Urothelium cell line (cell line): ENCODE data around the gene PDCL2.
"Not testable (repeated sequence)": the region's sequence is repeated elsewhere in the genome, so short reads cannot be mapped to it uniquely, and the experiment has no call there.

ENCODE experiments used
- DNase-seq: peaks from one replicate; pipeline ENCODE4 v3.0.0; 2011; ENCODE audit warnings: low spot score, mixed read lengths
- FAIRE-seq: peaks from 2 replicates; lab custom pipeline; 2011; peaks lifted over from hg19 to GRCh38; lab: Jason Lieb, UNC

PDCL2 gene, protein sequence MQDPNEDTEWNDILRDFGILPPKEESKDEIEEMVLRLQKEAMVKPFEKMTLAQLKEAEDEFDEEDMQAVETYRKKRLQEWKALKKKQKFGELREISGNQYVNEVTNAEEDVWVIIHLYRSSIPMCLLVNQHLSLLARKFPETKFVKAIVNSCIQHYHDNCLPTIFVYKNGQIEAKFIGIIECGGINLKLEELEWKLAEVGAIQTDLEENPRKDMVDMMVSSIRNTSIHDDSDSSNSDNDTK

DNA sequence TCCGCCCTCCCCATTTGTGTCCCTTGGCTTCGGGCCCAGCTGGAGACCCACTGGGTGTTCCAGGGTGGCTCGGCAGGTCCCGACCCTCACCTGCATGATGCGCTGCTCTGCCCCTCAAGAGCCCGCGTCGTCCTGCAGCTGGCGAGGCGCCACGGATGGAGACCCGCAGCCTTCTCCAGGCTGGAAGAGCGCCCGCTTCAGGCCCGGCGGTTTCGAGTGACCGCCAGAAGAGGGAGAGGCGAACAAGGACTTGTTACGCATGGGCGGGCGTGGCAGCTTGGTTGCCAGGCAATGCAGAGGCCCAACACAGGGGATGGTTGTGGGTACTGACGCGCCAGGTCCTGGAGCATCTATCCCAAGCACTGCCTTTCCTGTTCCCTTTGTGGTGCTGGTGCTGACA lies at the start of gene PDCL2:
Gene PDCL2, minus strand, starts transcription at position 232 of the 400 bp plus-strand sequence. Its CDS starts 136 bp downstream, at position 96.
- FAIRE-seq (no peak), DNase-seq (no peak)

DNA sequence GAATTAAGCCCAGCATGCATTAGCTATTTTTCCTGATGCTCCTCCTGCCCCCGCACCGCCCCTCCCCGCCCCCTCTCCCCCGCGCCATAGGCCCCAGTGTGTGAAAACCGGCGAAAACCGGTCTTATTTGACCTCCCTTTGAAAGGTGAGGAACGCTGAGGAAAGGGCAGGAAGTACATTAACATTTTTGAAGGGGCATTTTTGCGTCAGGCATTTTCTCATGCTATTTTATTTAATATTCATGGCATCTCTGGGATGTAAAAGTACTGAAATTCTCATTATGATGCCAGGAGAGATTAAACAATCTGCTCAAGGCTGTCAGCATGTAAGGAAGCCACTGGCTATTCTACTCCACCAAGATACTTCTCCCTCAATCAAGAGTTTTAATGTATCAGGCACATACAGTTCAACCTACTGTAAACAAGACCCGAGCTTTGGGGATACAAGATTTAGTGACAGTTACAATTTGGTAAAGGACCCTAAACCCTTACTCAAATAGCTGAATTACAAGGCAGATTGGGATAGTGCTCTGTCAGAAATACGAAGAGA lies 45.3 kb upstream of the PDCL2 start:
- DNase-seq, result no peak
- no peak for FAIRE-seq

DNA sequence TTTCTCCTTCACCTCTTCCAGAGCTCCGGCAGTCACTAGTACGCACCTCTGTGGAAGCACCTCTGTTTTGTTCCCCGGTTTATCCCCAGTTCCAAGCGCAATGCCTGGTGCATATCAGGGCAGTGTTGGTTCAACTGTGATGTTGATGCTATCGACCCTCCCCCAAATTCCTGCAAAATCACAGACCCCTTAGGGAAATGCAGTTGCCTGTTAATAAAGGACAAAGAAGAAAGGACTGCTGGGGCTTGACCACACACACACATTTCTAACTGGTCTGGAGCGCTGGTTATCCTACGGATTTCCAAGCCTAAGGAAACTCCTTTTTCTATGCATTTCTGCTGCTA lies 44.6 kb upstream of the PDCL2 start:
- DNase-seq (no peak), FAIRE-seq (no peak)

DNA sequence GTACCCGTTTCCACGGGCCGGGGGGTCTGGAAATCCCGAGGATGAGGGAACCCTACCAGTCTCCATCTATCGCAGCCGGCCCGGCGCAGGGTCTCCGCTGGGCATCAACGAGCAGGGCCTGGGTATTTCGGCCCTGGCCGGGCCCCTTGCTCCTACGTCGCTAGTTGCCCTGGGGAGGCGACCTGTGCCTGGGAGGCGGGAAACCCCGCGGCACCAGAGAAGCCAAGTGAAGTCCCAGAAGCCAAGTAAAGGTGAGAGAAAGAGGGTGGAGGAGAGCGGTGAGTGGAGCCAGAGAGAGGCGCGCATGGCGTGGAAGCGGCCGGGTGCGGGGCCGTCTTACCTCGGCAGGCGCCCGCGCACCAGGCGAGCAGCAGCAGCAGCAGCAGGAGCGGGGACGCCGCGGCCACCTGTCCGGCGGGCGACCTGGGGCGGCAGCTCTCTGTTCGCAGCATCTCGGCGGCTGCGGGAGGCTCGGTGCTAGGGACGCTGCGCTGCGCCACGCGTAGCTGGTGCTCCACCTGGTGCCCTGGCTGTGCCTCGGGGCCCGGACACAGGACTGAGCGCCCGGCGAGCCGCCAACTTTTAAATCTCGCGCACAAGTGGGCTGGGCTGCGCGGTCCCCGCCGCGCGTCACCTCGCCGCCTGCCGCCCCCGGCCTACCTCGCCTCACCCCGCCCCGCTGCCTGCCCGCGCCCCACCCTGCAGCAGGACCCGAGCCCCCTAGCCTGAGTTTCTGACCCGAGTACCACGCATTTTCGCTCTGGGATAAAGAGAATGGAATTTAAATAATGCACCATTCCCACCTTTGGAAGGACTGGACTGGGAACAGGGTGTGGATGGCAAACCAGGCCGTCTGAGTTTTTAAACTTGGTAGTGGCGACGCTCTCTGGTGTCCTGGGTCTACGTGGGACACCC lies 44.0 kb upstream of the PDCL2 start, which contains the start of gene NMU:
Gene NMU, minus strand, starts transcription at position 558 of the 915 bp plus-strand sequence. Its CDS starts 106 bp downstream, at position 452.
- DNase-seq (peak; percentile 66), FAIRE-seq (no peak)

DNA sequence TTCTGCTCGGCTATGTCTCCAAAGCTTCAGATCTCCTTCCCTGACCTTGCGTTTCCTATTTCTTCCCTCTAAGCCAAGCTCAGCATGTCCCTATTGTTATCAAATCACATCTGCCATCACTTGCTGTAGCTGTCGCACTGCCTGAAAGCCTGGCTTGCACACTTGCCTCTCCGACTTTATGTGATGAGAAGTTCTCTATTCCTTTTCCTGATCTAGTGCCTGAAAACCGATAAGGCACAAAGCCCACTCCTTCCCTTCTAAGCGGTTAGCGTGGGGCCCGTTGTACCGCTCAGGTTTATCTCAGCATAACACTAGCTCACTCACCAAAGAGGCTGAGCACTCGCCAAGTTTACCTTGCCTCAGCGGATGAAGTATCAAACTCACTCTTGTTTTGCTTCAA lies 43.2 kb upstream of the PDCL2 start:
- FAIRE-seq (peak; percentile 27), DNase-seq (no peak)

DNA sequence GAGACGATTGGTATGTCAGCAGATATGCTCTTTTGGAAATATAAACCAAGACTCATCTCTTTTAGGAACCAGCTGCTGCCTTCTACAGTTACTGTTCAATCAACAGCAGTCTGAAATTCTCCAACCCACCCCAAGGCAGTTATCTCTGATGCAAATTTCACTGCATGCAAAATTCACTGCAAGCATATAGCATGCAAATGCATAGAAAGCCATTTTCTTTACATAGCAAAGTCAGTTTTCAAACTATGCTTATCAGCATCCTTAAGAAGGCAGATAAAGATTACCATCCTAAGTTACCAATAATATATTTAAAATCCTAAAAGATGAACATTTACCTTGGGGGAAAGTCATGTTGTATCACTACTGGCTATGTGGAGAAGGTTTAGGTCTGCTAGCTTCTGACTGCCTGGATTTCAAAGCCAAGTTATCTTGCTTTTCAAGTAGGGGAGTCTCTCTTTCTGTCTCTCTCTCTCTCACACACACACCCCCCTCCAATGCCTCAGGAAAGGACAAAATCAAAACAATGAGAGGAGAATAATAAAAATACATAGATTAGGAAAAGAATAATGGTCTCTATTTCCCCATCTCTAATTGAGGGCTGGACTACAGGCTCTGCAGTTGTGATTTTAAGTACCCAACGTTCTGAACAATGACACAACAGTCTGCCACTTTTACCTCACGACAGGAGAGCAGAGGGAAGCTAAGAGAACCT lies 42.5 kb upstream of the PDCL2 start:
- FAIRE-seq (no peak), DNase-seq (no peak)

DNA sequence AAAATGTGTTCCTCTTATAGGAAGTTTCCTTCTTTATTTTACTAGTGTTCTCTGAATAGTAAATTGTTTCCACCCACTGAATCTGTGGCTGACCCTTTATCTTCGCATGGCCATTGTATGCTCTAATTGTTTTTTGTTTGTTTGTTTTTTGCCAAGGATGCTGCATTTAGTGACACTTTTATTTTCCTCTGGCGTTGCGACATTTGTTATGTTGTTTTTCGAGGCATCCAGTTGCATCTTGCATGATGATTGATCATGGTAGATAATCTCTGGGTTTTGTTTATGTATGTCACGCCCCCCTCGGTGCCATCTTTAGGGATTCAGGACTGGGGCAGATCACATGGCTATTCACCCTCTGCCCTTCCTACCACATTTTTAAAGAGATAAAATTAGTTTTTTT lies 41.9 kb upstream of the PDCL2 start:
- FAIRE-seq, result peak; percentile 30
- DNase-seq, result no peak

DNA sequence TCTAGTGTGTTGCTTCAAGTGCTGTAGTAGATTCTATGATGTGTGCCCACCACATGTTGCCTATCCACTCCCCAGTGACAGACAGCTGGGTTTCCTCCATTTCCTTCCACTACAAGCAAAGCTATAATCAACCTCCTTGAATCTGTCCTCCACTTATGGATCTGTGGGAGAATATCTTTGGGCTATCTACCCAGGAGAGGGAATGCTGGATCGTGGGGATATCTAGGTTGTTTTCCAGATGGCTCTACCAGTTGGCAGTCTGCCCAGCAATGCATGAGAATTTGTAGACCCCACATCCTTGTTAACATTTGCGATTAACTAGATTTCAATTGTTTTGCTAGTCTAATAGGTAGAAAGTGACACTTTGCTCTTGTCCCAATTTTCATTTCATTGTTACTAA lies 33.8 kb upstream of the PDCL2 start:
- no peak for FAIRE-seq
- no peak for DNase-seq

DNA sequence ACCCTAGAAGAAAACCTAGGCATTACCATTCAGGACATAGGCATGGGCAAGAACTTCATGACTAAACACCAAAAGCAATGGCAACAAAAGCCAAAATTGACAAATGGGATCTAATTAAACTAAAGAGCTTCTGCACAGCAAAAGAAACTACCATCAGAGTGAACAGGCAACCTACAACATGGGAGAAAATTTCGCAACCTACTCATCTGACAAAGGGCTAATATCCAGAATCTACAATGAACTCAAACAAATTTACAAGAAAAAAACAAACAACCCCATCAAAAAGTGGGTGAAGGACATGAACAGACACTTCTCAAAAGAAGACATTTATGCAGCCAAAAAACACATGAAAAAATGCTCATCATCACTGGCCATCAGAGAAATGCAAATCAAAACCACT lies 32.0 kb upstream of the PDCL2 start:
- not testable (repeated sequence) for FAIRE-seq, DNase-seq

DNA sequence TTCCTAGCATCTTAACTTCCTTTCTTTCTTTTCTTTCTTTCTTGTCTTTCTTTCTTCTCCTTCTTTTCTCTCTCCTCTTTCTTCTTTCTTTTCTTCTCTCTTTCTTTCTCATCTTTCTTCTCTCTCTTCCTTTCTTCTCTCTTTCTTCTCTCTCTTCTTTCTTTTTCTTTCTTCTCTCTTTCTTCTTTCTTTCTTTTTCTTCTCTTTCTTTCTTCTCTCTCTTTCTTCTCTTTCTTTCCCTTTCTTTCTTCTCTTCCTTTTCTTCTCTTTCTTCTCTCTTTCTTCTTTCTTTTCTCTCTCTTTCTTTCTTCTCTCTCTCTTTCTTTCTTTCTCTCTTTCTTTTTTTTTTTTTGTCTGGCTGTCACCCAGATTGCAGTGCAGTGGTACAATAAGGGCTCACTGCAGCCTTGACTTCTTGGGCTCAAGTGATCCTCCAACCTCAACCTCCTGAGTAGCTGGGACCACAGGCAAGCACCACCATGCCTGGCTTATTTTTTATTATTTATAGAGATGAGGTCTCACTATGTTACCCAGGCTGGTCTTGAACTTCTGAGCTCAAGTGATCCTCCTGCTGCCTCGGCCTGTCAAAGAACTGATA lies 26.6 kb upstream of the PDCL2 start:
- FAIRE-seq (no peak), DNase-seq (no peak)

DNA sequence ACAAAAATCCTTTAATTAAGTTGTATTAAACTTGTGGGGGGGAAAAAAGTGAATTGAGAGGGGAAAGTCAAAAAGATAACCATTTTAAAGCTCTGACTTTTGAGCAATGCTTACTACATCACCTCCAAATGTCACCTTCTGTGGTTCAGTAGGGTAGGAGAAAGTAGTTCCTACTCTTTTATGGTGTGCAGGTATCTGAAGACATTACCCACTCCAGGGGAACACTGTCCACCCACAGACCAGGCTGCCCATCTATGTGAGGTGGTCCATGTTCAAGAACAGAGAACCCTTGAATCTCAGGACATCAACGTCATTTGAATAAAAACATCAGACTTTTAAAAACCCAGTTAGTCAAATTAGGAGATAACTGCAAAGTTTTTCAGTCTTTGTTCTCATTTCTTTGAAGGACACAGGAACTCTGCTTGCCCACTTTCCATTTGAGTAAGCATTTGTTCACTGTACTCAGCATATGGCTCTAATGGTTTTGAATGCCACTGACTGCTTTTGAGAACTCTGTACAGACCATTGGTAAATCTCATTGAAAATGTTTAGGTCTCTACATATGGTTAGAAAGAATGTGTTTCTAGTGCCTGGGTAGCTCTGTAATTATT lies 25.6 kb upstream of the PDCL2 start:
- no peak for DNase-seq
- FAIRE-seq, result no peak

DNA sequence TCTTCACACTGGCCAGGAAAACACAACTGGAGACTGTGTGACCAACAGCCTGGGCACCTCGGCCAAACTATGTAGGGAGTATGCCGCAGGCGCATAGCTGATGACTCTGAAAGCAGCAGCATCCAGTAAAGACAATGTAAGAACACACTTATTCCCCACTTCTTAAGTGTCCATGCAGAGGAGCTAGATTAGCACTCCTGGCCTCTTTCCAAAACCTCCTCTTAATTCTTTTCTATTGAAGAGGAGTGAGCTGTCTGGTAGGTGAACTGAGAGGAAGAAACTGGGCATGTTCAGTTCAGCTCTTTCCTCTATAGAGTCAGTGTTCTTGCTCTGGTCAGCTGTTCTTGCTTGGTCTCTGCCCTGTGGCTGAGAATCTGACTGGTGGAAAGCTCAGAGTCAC lies 23.0 kb upstream of the PDCL2 start:
- DNase-seq (no peak), FAIRE-seq (no peak)

DNA sequence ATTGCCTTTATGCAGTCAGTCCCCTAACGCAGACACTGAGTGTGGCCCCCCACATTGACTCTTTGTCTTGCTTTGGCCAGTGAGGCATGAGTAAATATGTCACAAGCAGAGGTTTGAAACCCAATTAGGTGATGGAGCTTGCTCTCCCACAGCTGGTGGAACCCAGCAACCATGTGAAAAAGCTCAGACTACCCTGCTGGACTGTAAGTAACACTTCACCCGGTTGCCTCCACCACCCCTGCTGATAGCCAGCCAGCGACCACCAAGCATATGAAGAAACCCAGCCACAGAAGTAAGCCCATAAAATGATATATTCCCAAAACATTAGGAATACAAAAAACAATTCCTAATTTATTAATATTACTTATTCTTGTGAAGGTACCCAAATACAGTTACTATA lies 21.6 kb upstream of the PDCL2 start:
- FAIRE-seq (no peak), DNase-seq (no peak)

DNA sequence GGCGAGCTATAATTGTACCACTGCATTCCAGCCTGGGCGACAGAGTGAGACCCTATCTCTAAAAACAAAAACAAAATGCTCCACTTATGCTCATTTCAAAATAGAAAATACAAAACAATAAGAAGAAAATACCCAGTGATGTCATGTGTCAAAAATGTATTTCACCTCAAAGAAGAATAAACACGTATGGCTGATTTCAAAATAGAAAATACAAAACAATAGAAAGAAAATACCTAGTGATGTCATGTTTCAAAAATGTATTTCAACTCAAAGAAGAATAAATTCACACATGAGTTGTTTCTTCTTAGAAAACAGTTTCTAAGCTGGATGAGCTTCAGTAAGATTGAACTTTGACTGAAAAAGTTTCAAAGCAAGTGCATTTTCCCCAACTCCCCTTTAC lies 20.3 kb upstream of the PDCL2 start:
- DNase-seq, result no peak
- no peak for FAIRE-seq

DNA sequence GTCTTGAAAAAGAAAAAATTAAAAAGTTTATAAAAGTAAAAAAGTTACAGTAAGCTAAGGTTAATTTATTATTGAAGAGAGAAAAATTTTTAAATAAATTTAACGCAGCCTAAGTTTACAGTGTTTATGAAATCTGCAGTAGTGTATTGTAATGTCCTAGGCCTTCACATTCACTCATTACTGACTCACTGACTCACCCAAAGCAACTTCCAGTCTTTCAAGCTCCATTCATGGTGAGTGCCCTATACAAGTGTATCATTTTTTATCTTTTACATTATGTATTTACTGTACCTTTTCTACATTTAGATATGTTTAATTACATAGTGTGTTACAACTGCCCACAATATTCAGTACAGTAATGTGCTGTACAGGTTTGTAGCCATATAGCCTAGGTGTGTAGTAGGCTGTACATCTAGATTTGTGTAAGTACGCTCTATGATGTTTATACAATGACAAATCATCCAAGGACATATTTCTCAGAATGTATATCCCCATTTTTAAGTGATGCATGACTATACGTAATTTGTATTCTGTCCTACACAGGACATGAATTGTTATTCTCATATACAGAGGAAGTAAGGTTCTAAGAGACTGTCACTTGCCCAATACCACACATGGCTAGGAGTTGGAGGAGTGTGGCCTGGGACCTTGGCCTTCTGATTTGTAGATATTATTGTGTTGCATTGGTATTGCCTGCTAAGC lies 19.5 kb upstream of the PDCL2 start:
- FAIRE-seq, result peak; percentile 17
- no peak for DNase-seq

DNA sequence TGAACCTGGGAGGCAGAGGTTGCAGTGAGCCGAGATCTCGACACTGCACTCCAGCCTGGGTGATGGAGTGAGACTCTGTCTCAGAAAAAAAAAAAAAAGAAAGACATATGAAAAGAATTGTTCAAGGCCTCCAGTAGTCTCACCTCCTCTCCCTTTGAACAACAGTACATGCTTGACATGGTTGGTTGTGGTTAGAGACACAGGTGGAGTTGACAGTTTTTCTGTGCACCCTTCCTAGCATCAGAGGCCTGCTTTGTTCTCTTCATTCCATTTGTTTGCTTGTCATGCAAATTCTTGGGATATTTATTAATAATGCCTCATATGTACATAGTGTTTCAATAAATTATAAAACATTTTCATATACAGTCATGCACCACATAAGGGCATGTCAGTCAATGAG lies 18.3 kb upstream of the PDCL2 start:
- no peak for FAIRE-seq
- no peak for DNase-seq

DNA sequence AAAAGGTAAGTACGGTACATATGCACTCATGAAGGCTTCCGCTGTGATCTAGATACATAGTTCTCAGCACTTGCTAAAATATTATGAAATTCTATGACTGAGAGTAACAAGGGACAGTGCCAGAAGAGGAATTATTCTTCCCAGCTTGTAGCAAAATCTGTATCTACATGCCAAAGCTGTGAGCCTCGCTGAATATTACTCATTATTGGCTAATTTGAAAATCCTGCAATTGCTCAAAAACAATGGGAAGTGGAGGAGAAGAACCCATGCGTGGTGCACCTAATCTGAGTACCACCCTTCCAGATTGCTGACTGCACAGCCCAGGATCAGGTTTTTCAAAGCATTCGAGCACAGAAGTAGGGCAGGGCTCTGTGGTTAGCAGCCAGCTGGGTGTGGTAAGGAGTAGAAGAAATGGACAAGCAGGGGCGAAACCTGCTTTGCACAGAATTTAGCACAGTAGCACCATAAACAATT lies 17.4 kb upstream of the PDCL2 start:
- peak; percentile 50 for FAIRE-seq
- peak; percentile 33 for DNase-seq

DNA sequence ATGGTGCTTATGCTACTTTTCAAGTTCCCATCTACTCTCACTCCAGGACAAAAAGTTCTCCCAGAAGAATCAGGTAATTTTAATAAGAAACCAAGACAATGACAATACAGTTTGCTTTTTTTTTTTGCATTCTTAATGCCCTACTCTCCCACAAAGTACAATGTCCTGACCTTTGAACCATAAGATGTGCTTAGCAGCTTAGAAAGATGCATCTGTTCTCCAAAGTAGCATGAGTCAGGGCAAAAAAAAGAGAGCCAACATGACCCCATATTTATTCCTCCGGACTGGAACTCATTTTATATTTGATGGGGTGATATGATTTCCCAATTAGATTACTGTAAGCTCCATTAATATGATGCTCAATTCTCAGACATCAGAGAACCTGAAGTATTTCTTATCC lies 16.5 kb upstream of the PDCL2 start:
- DNase-seq (no peak), FAIRE-seq (no peak)

DNA sequence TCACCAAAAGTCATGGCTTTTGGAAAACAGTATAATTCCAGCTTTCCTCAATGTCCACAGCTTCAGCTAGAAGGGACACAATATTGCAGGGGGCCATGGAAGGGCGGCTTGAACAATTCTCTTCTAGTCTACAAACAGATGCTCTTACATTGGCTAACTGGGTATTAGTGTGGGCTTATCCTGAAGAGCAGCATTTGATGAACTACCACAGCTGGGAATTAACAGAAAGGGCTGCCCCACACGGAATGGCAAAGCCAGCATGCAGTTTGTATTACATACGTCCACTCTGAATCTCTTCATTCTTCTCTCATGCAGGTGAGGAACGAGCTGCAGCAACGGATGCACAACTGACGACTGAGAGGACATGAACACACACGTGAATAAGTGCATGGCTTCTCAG lies 13.0 kb upstream of the PDCL2 start:
- FAIRE-seq (no peak), DNase-seq (no peak)

DNA sequence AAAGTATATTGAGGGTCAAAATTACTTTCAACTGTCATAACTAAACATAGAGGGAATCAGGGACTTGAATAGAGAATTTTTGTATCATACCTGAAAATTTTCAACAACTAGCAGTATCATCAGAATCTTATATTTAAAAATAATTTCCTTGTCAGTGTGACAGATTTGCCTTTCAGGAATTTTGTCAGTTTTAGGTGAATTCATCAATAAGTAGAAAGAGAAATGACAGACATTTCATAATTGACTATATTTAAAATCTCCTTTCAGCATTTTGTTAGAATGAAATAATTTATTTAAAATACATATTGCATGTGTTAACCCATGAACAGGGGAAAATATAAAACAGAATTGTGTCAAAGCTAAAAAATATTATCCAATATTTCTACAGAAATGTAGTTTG lies 8.6 kb upstream of the PDCL2 start:
- FAIRE-seq, result no peak
- DNase-seq, result no peak
